Peyer's patch (tissue), 4 donors: ENCODE results near the gene PNCK.

ENCODE experiments used
- CTCF ChIP-seq, 6 experiments: fragments of 450-650 bp in 4 of 6; fragments of 200-600 bp in 2 of 6; sonication (generic) in 1 of 6; IDR thresholded peaks; one replicate each; pipeline ENCODE4 v1.5.1; 2017 to 2019; ENCODE audit warnings: antibody characterized with exemption in 6 of 6, mild to moderate bottlenecking in 3 of 6, moderate library complexity in 1 of 6
- POLR2A ChIP-seq, 2 donors: fragments of 450-650 bp; IDR thresholded peaks; one replicate each; pipeline ENCODE4 v1.5.1; 2017; ENCODE audit warnings: antibody characterized with exemption in 2 of 2, mild to moderate bottlenecking in 2 of 2, moderate library complexity in 2 of 2

- TF ChIP-seq CTCF (IDR thresholded peaks at IDR 0.05) = no peak
- TF ChIP-seq POLR2A (IDR thresholded peaks at IDR 0.05) = no peak
These were observed 29.4 kb upstream of the PNCK start for GRCh38 chrX:153703036-153703370.
